Stimulated activated CD4-positive, alpha-beta T cell treated with anti-CD3 and anti-CD28 coated beads, Interleukin-15, amount 100 ng/mL, for 48 hours (primary cell): ENCODE results near the gene LHX6.

Experiments used
- DNase-seq, 2 donors: peaks; one replicate each; pipeline ENCODE4 v3.0.0-alpha.2; 2020; ENCODE audit warnings: low read depth in 2 of 2

The LHX6 gene

DNA sequence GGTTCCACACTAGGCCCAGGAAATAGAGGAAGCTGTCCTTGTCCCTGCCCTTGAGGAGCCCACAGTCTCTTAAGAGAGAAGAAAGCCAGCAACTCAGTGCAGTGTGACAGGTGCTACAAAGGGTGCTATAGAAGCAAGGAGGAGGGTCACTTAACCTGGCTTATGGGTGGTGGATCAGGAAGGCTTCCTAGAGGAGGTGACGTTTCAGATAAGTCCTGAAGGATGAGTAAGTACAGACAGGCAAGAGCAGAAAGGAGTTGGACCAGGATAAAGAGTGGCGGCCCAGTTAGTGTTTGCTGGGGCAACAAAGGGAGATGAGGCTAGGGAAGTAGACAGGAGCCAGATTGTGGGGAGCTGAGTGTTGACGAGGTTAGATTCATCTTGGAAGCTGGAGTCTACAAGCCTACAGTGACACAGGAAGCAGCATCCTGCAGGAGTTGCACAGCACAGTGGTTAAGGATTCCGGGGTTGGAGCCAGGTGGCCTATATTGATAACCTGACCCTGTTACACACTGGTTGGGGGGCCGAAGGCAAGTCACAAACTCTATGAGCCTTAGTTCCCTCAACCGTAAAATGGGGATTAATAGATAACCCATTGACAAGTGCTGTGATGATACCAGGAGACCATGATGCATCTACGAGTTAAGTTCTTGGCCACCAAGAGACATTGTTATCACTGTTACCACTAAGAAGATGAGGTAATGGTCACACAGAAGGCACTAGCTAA is 5.4 kb upstream of the LHX6 start:
- DNase-seq = no peak

GRCh38 chr9:122232796-122233306 is 4.1 kb upstream of the LHX6 start:
- DNase-seq = no peak

DNA sequence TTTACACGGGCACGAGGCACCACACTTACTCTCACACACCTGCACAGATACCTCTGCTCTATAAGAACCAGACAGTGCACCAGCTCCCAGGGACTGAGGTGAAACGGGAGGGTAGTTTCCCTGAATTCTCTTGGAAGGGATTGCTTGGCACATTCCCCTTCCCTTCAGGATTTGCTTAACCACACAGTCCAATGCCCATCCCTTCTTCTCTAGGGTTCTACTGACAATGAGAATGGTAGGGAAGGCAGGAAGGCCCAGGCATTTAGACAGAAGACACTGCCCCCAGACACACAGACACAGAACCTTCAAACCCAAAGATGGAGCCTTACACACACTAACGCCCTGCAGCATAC is 704 bp upstream of the LHX6 start:
- DNase-seq = no peak

GRCh38 chr9:122228191-122228567 is 578 bp downstream of the LHX6 start:
- no peak for DNase-seq

DNA sequence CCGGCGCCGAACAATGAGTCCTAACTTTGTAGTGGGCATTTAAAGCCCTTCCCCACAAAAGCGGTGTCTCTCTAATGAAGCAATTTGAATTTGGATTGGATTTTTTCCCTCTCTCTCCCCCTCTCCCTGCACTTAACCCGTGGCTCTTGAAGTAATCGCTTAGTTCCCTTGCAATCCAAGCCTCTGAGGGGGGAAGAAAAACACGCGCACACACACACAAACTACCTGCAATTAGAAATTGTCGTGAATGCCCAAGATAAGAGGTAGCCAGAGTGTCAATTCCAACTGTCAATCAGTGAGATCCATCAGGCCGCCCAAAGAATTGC is 1.2 kb downstream of the LHX6 start:
- no peak for DNase-seq

DNA sequence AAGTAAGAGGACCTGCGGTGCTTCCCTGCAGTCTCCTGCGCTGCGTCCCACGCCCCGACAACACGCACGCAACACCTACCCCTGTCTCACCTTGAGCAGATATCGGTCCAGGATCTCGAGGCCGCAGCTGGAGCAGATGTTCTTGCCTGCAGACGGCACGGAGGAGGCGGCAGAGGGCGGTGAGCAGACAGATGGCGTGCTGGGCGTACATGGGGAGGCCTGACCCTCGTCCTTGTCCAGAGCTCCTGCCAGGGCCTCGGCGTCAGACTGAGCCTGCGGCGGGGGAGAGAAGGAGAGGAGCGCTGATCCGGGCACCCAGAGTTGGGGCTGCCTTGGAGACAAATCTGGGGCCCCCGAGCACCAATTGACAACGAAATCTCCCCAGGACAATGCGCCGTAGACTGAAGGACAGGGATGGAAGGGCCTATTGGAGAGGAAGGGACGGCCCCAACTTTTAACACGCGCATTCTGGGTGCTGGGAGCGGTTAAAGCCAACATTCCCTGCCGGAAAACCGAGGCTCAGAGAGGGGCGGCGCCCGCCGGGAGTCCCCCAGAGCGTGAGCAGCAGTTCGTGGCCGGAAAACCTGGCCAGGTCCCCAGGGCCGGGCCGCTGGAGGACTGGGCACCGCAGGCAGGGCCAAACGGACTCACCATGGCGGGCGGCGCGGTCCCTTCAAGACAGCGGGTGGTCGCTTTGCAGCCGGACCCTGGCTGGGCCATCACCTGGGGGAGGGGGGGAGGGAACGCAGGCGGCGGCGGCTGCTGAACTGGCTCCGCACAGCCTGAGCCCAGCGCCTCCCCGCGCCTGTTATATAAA is 1.8 kb downstream of the LHX6 start:
- DNase-seq = no peak

- no peak for DNase-seq
Observed at GRCh38 chr9:122226142-122226757, 2.5 kb downstream of the LHX6 start.

DNA sequence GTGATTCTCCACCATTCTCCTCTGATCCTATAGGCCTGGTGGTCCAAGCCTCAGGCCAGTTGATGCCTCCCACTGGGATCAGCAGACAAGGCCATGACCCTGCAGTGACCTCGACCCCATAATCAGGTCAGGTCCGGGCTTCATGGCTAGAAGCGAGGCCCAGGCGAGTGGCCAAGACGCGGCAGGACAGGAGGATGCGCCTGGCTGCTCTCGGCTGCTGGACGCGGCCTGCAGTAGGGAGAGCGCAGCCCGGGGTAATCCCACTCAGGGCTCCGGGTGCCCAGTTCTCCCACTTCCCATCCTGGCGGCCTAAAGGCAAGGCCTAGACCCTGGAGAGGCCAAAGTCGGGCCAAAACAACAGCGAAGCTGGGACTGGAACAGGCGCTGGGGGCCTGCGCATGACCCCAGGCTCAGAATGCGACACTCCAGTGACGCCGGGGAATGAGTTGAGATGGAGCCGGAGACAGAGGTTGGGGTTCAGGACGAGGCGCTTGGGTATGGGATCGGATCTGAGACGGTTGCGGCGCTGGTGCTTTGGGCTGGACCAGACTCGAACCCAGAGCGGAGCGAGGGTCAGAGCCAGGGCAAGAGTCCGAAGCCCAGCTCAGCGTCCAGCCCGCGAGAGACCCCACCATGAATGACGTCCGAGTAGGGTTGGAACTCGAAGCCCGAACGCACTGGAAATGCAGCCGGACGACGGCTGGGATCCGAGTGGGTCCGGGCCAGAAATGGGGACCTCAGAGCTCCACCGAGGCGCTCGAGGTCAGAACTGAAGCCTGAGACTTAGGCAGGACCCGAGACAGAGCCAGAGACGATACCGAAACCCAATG is 3.2 kb downstream of the LHX6 start:
- DNase-seq = no peak

GRCh38 chr9:122223435-122223834 is 5.3 kb downstream of the LHX6 start:
- no peak for DNase-seq

DNA sequence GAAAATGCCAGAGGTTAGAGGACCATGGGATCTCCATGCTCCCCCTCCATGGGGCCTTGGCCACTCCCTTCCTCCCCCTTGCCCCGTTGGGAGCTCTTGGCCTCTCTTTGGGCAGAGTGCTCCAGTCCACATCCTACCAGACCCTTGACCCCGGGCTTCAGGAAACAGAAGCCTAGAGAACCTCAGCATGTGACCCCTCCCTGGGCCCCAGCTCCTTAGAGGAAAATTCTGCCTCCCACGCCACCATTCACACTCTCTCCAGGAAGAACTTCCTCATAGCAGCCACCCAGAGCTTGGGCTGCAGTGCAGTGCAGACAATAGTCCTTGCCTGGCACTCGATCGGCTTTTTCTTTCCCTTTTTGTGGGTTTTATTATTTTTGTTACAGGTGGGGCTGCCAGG is 6.0 kb downstream of the LHX6 start:
- no peak for DNase-seq

DNA sequence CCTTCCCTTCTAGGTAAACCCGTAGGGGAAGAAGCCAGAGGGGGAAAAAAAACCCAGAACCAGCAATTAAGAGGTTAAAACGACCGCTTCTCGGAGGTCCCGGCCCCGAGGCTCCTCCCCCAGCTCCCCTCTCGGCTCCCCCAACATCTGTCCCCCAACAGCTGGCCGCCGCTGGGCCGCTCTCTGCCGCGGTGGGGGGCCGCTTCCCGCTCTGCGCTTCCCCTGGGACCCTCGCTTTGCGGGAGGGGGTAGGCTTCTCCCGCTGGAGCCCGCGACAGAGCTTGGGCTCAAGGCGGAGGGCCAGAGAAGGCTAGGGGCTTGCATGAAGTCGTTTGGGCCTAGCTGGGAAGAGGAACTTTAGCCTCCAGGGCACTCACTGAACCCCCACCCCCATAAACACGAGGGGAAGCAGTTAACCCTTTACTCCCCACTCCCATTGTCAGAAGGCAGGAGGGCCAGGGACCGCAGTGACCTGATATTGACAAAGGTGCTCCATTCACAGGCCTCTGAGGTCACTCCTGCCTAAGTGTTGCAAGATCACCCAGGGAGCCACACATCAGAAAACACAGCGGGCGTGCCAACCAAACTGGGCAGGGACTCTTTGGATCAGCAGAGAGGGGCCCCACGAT is 7.5 kb downstream of the LHX6 start:
- no peak for DNase-seq

DNA sequence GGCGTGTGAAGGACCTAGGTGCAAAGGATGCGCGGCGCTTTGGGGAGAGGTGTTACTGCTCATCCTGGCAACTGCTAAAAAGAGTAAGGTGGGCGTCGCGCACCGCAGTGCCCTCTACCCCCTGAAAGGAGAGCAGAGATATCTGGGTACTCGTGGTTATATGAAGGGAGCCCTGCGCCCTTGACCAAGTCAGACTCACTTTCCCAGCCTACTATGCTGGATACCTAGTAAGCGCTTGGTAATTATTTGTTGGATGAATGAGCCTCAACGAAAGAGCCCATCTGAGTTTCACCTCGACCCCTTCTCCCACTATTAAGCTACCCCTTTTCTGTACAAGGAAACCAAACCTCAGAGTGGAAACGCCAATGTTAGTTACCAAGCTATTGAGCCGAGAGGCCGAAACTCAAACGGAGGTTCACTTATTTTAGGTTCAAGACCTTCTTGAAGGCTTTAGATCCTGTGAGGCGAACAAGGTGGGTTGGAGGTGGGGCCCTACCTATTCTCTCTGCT is 8.0 kb downstream of the LHX6 start:
- no peak for DNase-seq

- DNase-seq = no peak
Observed at GRCh38 chr9:122219856-122220672, 8.7 kb downstream of the LHX6 start.

- DNase-seq = no peak
Observed at GRCh38 chr9:122218935-122219855, 9.6 kb downstream of the LHX6 start.

GRCh38 chr9:122218071-122218934 is 10.5 kb downstream of the LHX6 start:
- DNase-seq = no peak

GRCh38 chr9:122217640-122218039 is 11.1 kb downstream of the LHX6 start:
- no peak for DNase-seq

GRCh38 chr9:122216798-122217418 is 11.8 kb downstream of the LHX6 start:
- no peak for DNase-seq
